NCI-H1092 (cell line): ENCODE measurements around the gene MBNL3.
"Not testable (repeated sequence)": the region's sequence is repeated elsewhere in the genome, so short reads cannot be mapped to it uniquely, and the experiment has no call there.

Source experiments
- DNase-seq: peaks from one replicate; lab custom pipeline; 2025; lab: John Stamatoyannopoulos, UW

The MBNL3 gene

GRCh38 chrX:132474544-132475248, 14.1 kb downstream of the MBNL3 start:
- DNase-seq: no peak

GRCh38 chrX:132472397-132472796, 16.4 kb downstream of the MBNL3 start:
- no peak for DNase-seq

GRCh38 chrX:132470831-132471230, 18.0 kb downstream of the MBNL3 start:
- DNase-seq: no peak

GRCh38 chrX:132470179-132470578, 18.7 kb downstream of the MBNL3 start:
- no peak for DNase-seq

GRCh38 chrX:132468454-132468853, 20.4 kb downstream of the MBNL3 start:
- no peak for DNase-seq

GRCh38 chrX:132467989-132468388, 20.8 kb downstream of the MBNL3 start:
- no peak for DNase-seq

GRCh38 chrX:132467026-132467425, 21.8 kb downstream of the MBNL3 start:
- DNase-seq: no peak

GRCh38 chrX:132463411-132463810, 25.4 kb downstream of the MBNL3 start:
- DNase-seq: no peak

- no peak for DNase-seq
These were observed 27.0 kb downstream of the MBNL3 start for GRCh38 chrX:132461886-132462285.

GRCh38 chrX:132452911-132453550, 35.8 kb downstream of the MBNL3 start:
- no peak for DNase-seq

GRCh38 chrX:132445909-132446308, 42.9 kb downstream of the MBNL3 start:
- not testable (repeated sequence) for DNase-seq

GRCh38 chrX:132444936-132445335, 43.9 kb downstream of the MBNL3 start:
- DNase-seq: no peak

- no peak for DNase-seq
These were observed 45.4 kb downstream of the MBNL3 start for GRCh38 chrX:132443196-132444135.

GRCh38 chrX:132442691-132443090, 46.1 kb downstream of the MBNL3 start:
- DNase-seq: no peak

- DNase-seq: no peak
These were observed 53.6 kb downstream of the MBNL3 start for GRCh38 chrX:132435222-132435621.

- DNase-seq: no peak
These were observed 55.3 kb downstream of the MBNL3 start for GRCh38 chrX:132433551-132433950.

GRCh38 chrX:132433001-132433400, 55.8 kb downstream of the MBNL3 start:
- no peak for DNase-seq

- DNase-seq: no peak
These were observed 59.9 kb downstream of the MBNL3 start for GRCh38 chrX:132428896-132429295.

- DNase-seq: no peak
These were observed 62.0 kb downstream of the MBNL3 start for GRCh38 chrX:132426695-132427281.

- DNase-seq: no peak
These were observed 63.0 kb downstream of the MBNL3 start for GRCh38 chrX:132425744-132426318.

- no peak for DNase-seq
These were observed 65.5 kb downstream of the MBNL3 start for GRCh38 chrX:132423323-132423722.

- no peak for DNase-seq
These were observed 73.8 kb downstream of the MBNL3 start for GRCh38 chrX:132415012-132415411.
